Ovary (tissue), 9 donors: ENCODE data around the gene MRNIP. TPM values are rescaled to one million over a fixed set of nuclear protein-coding genes. Genes with fewer than 3 reads are reported as not detected.

Source experiments
- DNase-seq, 5 donors: peaks; one replicate each; pipeline ENCODE4 v3.0.0-alpha.2; 2019 to 2020
- H3K27ac ChIP-seq, 2 donors: fragments of 200-600 bp; one replicate each; pipeline versions ENCODE4 v1.5.1 to v1.8.0; 2019 to 2022
- H3K27me3 ChIP-seq: fragments of 200-600 bp; one replicate; pipeline ENCODE4 v1.8.0; 2022
- H3K36me3 ChIP-seq: fragments of 200-600 bp; sonication (generic); one replicate; pipeline ENCODE4 v1.5.1; 2019
- H3K4me1 ChIP-seq: one replicate; pipeline ENCODE4 v1.8.1; 2013; ENCODE audit warnings: mild to moderate bottlenecking, moderate library complexity; ENCODE audit not compliant: insufficient read depth
- H3K4me3 ChIP-seq: fragments of 200-600 bp; sonication (generic); one replicate; pipeline ENCODE4 v1.5.1; 2017
- H3K9me3 ChIP-seq, 2 donors: fragments of 200-600 bp in 1 of 2; sonication (generic) in 1 of 2; one replicate each; pipeline versions ENCODE4 v1.5.1 to v1.8.1; 2013 to 2019; ENCODE audit warnings: mild to moderate bottlenecking in 1 of 2, moderate library complexity in 1 of 2
- EP300 ChIP-seq: sonication (generic); formaldehyde crosslinking; IDR thresholded peaks from one replicate; pipeline ENCODE4 v1.6.1; 2017; ENCODE audit warnings: antibody characterized with exemption
- POLR2A ChIP-seq: fragments of 450-650 bp; IDR thresholded peaks from one replicate; pipeline ENCODE4 v1.6.1; 2017; ENCODE audit warnings: antibody characterized with exemption, mild to moderate bottlenecking, moderate library complexity
- WGBS, 3 donors: extraction: QIAGEN DNeasy Blood & Tissue Kit in 1 of 3; methylation state at CpG; one replicate each; pipeline versions ENCODE4 v1.1.5 to v1.1.7; 2013 to 2017; 5-methylcytosine and 5-hydroxymethylcytosine counted together
- intact Hi-C, 4 donors: fragments of 100-400 bp; cut with DNase I; formaldehyde crosslinking; loops; one replicate each; pipeline versions ENCODE4 v1.11.0 to v1.15.1; 2022 to 2023
- polyA plus RNA-seq, 2 donors: library from polyadenylated mRNA; stranded (reverse); fragments of 200-250 nt in 1 of 2; fragments of 350-450 nt in 1 of 2; fragmentation: Illumina TruSeq in 1 of 2; extraction: RNeasy Lipid Tissue Mini Kit (QIAGEN cat#74804) in 1 of 2; gene quantifications; one replicate each; pipeline ENCODE4 v1.2.3, GENCODE V29; 2013 to 2014
- total RNA-seq, 7 donors: library from RNA; depleted of rRNA in 2 of 7; stranded (reverse); fragments of >200 nt in 2 of 7; fragmentation: NEBNext Ultra II Directional in 3 of 7; extraction: Animal tissue kit (Norgen Biotek cat#: 25700) in 3 of 7; gene quantifications; one replicate each; pipeline versions ENCODE4 v1.1.0 to v1.2.4, GENCODE V29; 2016 to 2023
- TF ChIP-seq, protein P1 (sequence below), 3 donors: fragments of 450-650 bp in 2 of 3; fragments of 200-600 bp in 1 of 3; IDR thresholded peaks; one replicate each; pipeline versions ENCODE4 v1.5.1 to v1.8.0; 2016 to 2022; ENCODE audit warnings: antibody characterized with exemption in 3 of 3, mild to moderate bottlenecking in 1 of 3
- donor health status: DM: no; HTN: no; CAD: no; lungs with moderate emphysema.
- donor health status: DM: no; HTN: no; CAD: no.
- donor health status: Bipolar disorder and iron deficiency.
- donor health status: DM: yes; HTN: yes; CAD: no.
- donor health status: DM: no; HTN: no; CAD: no.
- donor health status: DM: yes; HTN: yes; CAD: no.

MRNIP gene
- total and polyA plus RNA-seq, 9 donors = 26.9 to 61.1 (median 50.3) TPM

- TF ChIP-seq POLR2A = no peak
- no peak overlapping the region for H3K27ac ChIP-seq
- no peak for DNase-seq
- no peaks in the 10 kb centered on the region for H3K9me3 ChIP-seq
- no peaks in the 10 kb centered on the region for H3K27me3 ChIP-seq
- no peaks in the 10 kb centered on the region for H3K36me3 ChIP-seq
- intact Hi-C loops = no loop called here
- WGBS, 3 donors = 46 to 64% (median 51%) methylated on average over 6 of the region's 6 CpGs
- no peak overlapping the region for H3K4me3 ChIP-seq
- H3K4me1 ChIP-seq = peaks cover 3% of the 10 kb centered on the region
Observed at GRCh38 chr5:179895861-179896260, 37.2 kb upstream of the MRNIP start.

DNA sequence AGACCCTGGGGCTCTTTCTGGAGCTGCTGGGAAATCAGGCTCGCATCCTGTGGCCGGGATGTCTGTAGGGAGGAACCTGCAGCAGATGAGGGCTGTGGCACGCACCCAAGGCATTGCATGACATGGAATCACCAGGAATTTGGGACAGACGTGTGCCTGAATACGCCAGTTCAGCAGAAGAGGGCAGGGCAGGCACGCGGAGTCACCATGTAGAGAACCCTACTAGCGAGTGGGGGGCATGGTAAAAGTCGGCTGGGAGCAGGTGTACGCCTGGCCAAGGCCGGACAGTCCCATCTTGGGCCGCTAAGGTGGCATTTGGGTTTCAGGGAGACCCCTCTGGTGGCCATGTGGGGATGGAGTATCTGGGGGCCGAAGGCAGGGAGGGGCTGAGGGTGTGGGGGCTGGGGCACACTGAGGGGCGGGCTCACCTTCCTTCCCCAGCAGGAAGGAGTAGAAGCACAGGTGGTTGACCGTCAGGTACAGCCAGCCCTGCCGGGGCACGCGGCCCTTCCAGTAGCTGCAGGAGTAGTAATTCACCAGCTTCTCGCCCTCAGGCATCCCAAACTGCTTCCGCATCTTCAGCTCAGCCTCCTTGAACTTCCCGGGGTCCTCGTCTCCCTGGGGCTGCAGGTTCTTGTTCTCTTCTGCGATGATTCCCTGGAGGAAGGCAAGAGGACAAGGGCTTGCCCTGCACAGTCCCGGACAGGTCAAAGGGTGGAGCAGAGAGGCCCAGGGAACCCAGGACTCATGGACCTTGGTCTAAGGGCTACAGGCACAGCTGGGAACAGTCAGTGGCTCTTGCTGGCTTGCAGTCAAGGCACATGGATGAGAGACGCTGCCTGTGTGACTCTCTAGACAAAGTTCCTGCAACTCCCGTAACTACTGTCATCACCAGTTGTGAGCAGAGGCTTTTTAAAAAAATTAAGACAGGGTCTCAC lies 35.6 kb upstream of the MRNIP start:
- H3K27ac ChIP-seq = no peak overlapping the region
- H3K9me3 ChIP-seq = no peaks in the 10 kb centered on the region
- H3K36me3 ChIP-seq = no peaks in the 10 kb centered on the region
- H3K4me3 ChIP-seq = no peak overlapping the region
- no peak for DNase-seq
- H3K4me1 ChIP-seq = no peaks in the 10 kb centered on the region
- 89 to 93% (median 91%) methylated on average over 26 of the region's 26 CpGs for WGBS, 3 donors
- intact Hi-C loops = no loop called here
- TF ChIP-seq POLR2A = no peak
- TF ChIP-seq, protein P1, sequence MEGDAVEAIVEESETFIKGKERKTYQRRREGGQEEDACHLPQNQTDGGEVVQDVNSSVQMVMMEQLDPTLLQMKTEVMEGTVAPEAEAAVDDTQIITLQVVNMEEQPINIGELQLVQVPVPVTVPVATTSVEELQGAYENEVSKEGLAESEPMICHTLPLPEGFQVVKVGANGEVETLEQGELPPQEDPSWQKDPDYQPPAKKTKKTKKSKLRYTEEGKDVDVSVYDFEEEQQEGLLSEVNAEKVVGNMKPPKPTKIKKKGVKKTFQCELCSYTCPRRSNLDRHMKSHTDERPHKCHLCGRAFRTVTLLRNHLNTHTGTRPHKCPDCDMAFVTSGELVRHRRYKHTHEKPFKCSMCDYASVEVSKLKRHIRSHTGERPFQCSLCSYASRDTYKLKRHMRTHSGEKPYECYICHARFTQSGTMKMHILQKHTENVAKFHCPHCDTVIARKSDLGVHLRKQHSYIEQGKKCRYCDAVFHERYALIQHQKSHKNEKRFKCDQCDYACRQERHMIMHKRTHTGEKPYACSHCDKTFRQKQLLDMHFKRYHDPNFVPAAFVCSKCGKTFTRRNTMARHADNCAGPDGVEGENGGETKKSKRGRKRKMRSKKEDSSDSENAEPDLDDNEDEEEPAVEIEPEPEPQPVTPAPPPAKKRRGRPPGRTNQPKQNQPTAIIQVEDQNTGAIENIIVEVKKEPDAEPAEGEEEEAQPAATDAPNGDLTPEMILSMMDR (IDR thresholded peaks at IDR 0.05) = no peak
- no peaks in the 10 kb centered on the region for H3K27me3 ChIP-seq

DNA sequence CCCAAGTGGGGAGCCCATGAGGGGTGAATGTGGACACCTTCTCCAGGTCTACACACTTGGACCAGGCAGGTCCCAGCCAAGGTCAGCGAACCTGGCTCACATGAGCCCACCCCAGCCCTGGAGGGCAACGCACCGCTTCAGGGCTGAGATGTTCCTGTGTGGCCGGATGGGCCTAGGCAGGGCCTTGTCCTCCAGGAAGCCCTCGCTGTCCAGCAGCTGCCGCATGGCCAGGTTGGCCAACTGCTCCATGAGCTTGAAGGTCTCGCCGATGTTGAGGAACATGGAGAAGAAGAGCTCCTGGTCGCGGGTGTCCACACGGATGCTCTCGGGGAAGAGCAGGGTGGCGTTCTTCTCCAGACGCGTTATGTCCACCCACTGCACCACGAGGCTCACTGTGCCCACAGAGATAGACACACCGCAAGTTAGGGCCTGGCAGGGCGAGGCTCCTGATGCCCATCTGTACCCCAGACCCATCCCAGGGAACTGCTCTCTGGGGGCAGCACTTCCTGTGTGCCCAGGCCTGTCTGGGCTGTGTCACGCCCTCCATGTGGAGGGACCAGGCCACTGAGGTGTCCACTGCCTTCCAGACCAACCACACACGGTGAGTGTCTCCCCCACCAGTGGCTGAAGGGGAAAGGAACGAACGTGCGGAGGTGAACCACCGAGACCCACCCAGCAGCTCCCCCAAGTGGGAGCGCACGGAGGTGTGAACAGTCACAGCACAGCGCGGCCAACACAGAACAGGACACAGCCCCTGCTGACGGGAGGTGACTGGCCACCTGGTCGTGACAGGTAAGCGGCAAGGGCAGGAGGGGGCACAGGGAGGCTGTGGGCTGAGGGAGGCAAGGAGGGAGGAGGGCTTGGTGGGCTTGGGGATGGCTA lies 34.7 kb upstream of the MRNIP start:
- Histone ChIP-seq H3K4me3 (no peak overlapping the region), H3K27me3 (no peaks in the 10 kb centered on the region), H3K36me3 (no peaks in the 10 kb centered on the region), H3K27ac (no peak overlapping the region), H3K9me3 (no peaks in the 10 kb centered on the region), H3K4me1 (no peaks in the 10 kb centered on the region)
- intact Hi-C loops = no loop called here
- TF ChIP-seq EP300 (no peak), POLR2A (no peak)
- TF ChIP-seq, protein P1 (IDR thresholded peaks at IDR 0.05) = no peak
- no peak for DNase-seq
- 89 to 91% (median 90%) methylated on average over 31 of the region's 31 CpGs for WGBS, 3 donors

- Histone ChIP-seq H3K9me3 (no peaks in the 10 kb centered on the region), H3K27ac (no peak overlapping the region), H3K4me1 (no peaks in the 10 kb centered on the region), H3K4me3 (no peak overlapping the region), H3K27me3 (no peaks in the 10 kb centered on the region), H3K36me3 (no peaks in the 10 kb centered on the region)
- intact Hi-C loops = no loop called here
- 74 to 77% (median 76%) methylated on average over 5 of the region's 5 CpGs for WGBS, 3 donors
- TF ChIP-seq, protein P1 (IDR thresholded peaks at IDR 0.05) = no peak
- TF ChIP-seq POLR2A (no peak), EP300 (no peak)
- no peak for DNase-seq
Observed at GRCh38 chr5:179892255-179892654, 33.6 kb upstream of the MRNIP start.
